ENCODE measurements around the gene ZXDB.

Gene ZXDB

GRCh38 chrX:57643698-57644097 is 51.9 kb downstream of the ZXDB start:
- peaks cover 0 to 3% (median 0%) of the 10 kb centered on the region in 3 donors for H3K36me3 ChIP-seq
- no peak for TF ChIP-seq CTCF (IDR thresholded peaks at IDR 0.05)
- H3K4me1 ChIP-seq, result no peaks in the 10 kb centered on the region

GRCh38 chrX:57647020-57647419 is 55.2 kb downstream of the ZXDB start:
- no peak overlapping the region for H3K27ac ChIP-seq
- H3K36me3 ChIP-seq, result no peaks in the 10 kb centered on the region
- no peaks in the 10 kb centered on the region for H3K27me3 ChIP-seq
- H3K4me1 ChIP-seq, result no peaks in the 10 kb centered on the region
- no peak for DNase-seq
- H3K4me3 ChIP-seq, result no peak overlapping the region
- intact Hi-C loops (cut with DNase I; ENCODE audit: low total_unique reads), result no loop called here
- H3K9me3 ChIP-seq, result no peaks in the 10 kb centered on the region
- no peak for TF ChIP-seq CTCF (IDR thresholded peaks at IDR 0.05)

More at GRCh38 chrX:57643698-57644097, 51.9 kb downstream of the ZXDB start:
- intact Hi-C loops (cut with DNase I; ENCODE audit: low total_unique reads), result no loop called here
- H3K27me3 ChIP-seq, result no peaks in the 10 kb centered on the region
- H3K27ac ChIP-seq, result no peak overlapping the region
- no peak for DNase-seq
- H3K4me3 ChIP-seq, result no peak overlapping the region
- peaks cover 0 to 25% (median 16%) of the 10 kb centered on the region in 3 donors for H3K9me3 ChIP-seq
